ENCODE measurements around the gene LDB2.
"Not testable (repeated sequence)": the region's sequence is repeated elsewhere in the genome, so short reads cannot be mapped to it uniquely, and the experiment has no call there.

Gene LDB2

GRCh38 chr4:16641971-16642370 is 256.5 kb downstream of the LDB2 start:
- peak; percentile 49 for DNase-seq

GRCh38 chr4:16636912-16637630 is 261.4 kb downstream of the LDB2 start:
- no peak for DNase-seq

GRCh38 chr4:16636304-16636703 is 262.1 kb downstream of the LDB2 start:
- DNase-seq = no peak

GRCh38 chr4:16629274-16629673 is 269.2 kb downstream of the LDB2 start:
- not testable (repeated sequence) for DNase-seq

- DNase-seq = not testable (repeated sequence)
Observed at GRCh38 chr4:16628835-16629234, 269.6 kb downstream of the LDB2 start.

GRCh38 chr4:16627999-16628398 is 270.4 kb downstream of the LDB2 start:
- DNase-seq = peak; percentile 92

- peak; percentile 93 for DNase-seq
Observed at GRCh38 chr4:16626945-16627344, 271.5 kb downstream of the LDB2 start.

GRCh38 chr4:16622826-16623225 is 275.6 kb downstream of the LDB2 start:
- peak; percentile 31 for DNase-seq

- peak; percentile 15 for DNase-seq
Observed at GRCh38 chr4:16617435-16617834, 281.0 kb downstream of the LDB2 start.

- DNase-seq = no peak
Observed at GRCh38 chr4:16617011-16617410, 281.4 kb downstream of the LDB2 start.

- no peak for DNase-seq
Observed at GRCh38 chr4:16609170-16609758, 289.2 kb downstream of the LDB2 start.

- no peak for DNase-seq
Observed at GRCh38 chr4:16608611-16609125, 289.8 kb downstream of the LDB2 start.

- peak; percentile 53 for DNase-seq
Observed at GRCh38 chr4:16608123-16608522, 290.3 kb downstream of the LDB2 start.

- DNase-seq = no peak
Observed at GRCh38 chr4:16607241-16608066, 291.0 kb downstream of the LDB2 start.

GRCh38 chr4:16606691-16607090 is 291.8 kb downstream of the LDB2 start:
- no peak for DNase-seq

- no peak for DNase-seq
Observed at GRCh38 chr4:16603178-16603577, 295.3 kb downstream of the LDB2 start.

- no peak for DNase-seq
Observed at GRCh38 chr4:16598597-16599206, 299.7 kb downstream of the LDB2 start.

GRCh38 chr4:16597845-16598596 is 300.4 kb downstream of the LDB2 start:
- DNase-seq = peak; percentile 70

- no peak for DNase-seq
Observed at GRCh38 chr4:16597443-16597842, 301.0 kb downstream of the LDB2 start.

GRCh38 chr4:16596267-16596666 is 302.2 kb downstream of the LDB2 start:
- no peak for DNase-seq

- no peak for DNase-seq
Observed at GRCh38 chr4:16594128-16594527, 304.3 kb downstream of the LDB2 start.

- DNase-seq = no peak
Observed at GRCh38 chr4:16593386-16593785, 305.1 kb downstream of the LDB2 start.

Measured in fibroblast of skin of scalp (primary cell).